SK-N-SH (cell line): ENCODE measurements around the gene SMOC1. TPM values are rescaled to one million over a fixed set of nuclear protein-coding genes. Genes with fewer than 3 reads are reported as not detected.

ENCODE experiments used
- CTCF ChIA-PET: fragments of 300-600, 350-600 bp; formaldehyde crosslinking; extraction: SDS; loops from one replicate; lab custom pipeline; 2021; lab: Yijun Ruan, JAX
- POLR2A ChIA-PET: fragments of 350-600 bp; sonication (Branson Sonifier 250); formaldehyde crosslinking; extraction: SDS; loops from one replicate; lab custom pipeline; 2020; ENCODE audit warnings: antibody characterized with exemption, inconsistent platforms; lab: Yijun Ruan, JAX
- DNase-seq: peaks from one replicate; pipeline ENCODE4 v3.0.0; 2012
- H2AFZ ChIP-seq: fragments of 200-600 bp; sonication (generic); 2 replicates; pipeline ENCODE4 v1.8.1; 2016; ENCODE audit warnings: antibody characterized with exemption, mild to moderate bottlenecking, low read depth
- H3F3A ChIP-seq: fragments of 200-600 bp; sonication (generic); replicated peaks from 2 replicates; pipeline ENCODE3; 2016; ENCODE audit warnings: antibody characterized with exemption, mild to moderate bottlenecking; ENCODE audit not compliant: insufficient read depth
- H3K27ac ChIP-seq, 2 experiments: fragments of 200-500 bp in 1 of 2; fragments of 200-600 bp in 1 of 2; sonication (Bioruptor generic) in 1 of 2; sonication (generic), shearing (Covaris generic) in 1 of 2; 2 replicates each; pipeline versions ENCODE4 v1.5.1 to v1.6.1; 2014 to 2016; ENCODE audit warnings: low read depth in 2 of 2, inconsistent platforms in 1 of 2, low read length in 1 of 2, mild to moderate bottlenecking in 1 of 2, mixed read lengths in 1 of 2
- H3K27me3 ChIP-seq: fragments of 200-600 bp; sonication (generic), shearing (Covaris generic); 2 replicates; pipeline ENCODE4 v1.6.1; 2016; ENCODE audit warnings: mixed run types; ENCODE audit not compliant: insufficient read depth
- H3K36me3 ChIP-seq, 2 experiments: fragments of 200-500 bp in 1 of 2; fragments of 200-600 bp in 1 of 2; sonication (Bioruptor generic) in 1 of 2; sonication (generic) in 1 of 2; replicated peaks in 1 of 2; 2 replicates each; pipeline versions ENCODE3 to v1.5.1; 2014 to 2016; ENCODE audit warnings: low read length in 1 of 2, mild to moderate bottlenecking in 1 of 2; ENCODE audit not compliant: insufficient read depth in 2 of 2, control insufficient read depth in 1 of 2
- H3K4me1 ChIP-seq, 2 experiments: fragments of 200-500 bp in 1 of 2; fragments of 200-600 bp in 1 of 2; sonication (Bioruptor generic) in 1 of 2; sonication (generic), shearing (Covaris generic) in 1 of 2; 2 replicates each; pipeline versions ENCODE4 v1.5.1 to v1.6.1; 2014 to 2016; ENCODE audit warnings: low read depth in 1 of 2, low read length in 1 of 2, mixed run types in 1 of 2; ENCODE audit not compliant: insufficient read depth in 2 of 2, control insufficient read depth in 1 of 2
- H3K4me2 ChIP-seq: fragments of 200-600 bp; sonication (generic), shearing (Covaris generic); 2 replicates; pipeline ENCODE4 v1.6.1; 2017; ENCODE audit warnings: mixed run types
- H3K4me3 ChIP-seq, 2 experiments: fragments of 200-500 bp in 1 of 2; fragments of 200-600 bp in 1 of 2; sonication (Bioruptor generic) in 1 of 2; sonication (generic), shearing (Covaris generic) in 1 of 2; 2 replicates each; pipeline versions ENCODE4 v1.5.1 to v1.8.1; 2014 to 2016; ENCODE audit warnings: low read depth in 2 of 2, inconsistent platforms in 1 of 2, low read length in 1 of 2, mild to moderate bottlenecking in 1 of 2, mixed read lengths in 1 of 2, moderate library complexity in 1 of 2
- H3K79me2 ChIP-seq: fragments of 200-600 bp; sonication (generic); 2 replicates; pipeline ENCODE4 v1.8.1; 2017; ENCODE audit warnings: mild to moderate bottlenecking; ENCODE audit not compliant: insufficient read depth
- H3K9ac ChIP-seq: fragments of 200-600 bp; sonication (generic); 2 replicates; pipeline ENCODE4 v1.6.1; 2017; ENCODE audit warnings: mixed run types
- H3K9me2 ChIP-seq: fragments of 200-600 bp; sonication (generic); 2 replicates; pipeline ENCODE4 v1.6.1; 2017; ENCODE audit warnings: mixed run types
- H3K9me3 ChIP-seq: fragments of 200-600 bp; sonication (generic); 2 replicates; pipeline ENCODE4 v1.6.1; 2017; ENCODE audit warnings: mixed run types, mild to moderate bottlenecking, moderate library complexity
- H4K20me1 ChIP-seq: fragments of 200-600 bp; sonication (generic); 2 replicates; pipeline ENCODE4 v1.6.1; 2017; ENCODE audit warnings: mild to moderate bottlenecking, mixed run types; ENCODE audit not compliant: insufficient read depth
- CHD2 ChIP-seq: fragments of 150-350 bp; IDR thresholded peaks from 2 replicates; pipeline ENCODE4 v1.6.1; 2018; ENCODE audit warnings: low read length; ENCODE audit not compliant: partially characterized antibody
- ELF1 ChIP-seq: IDR thresholded peaks from 2 replicates; pipeline ENCODE4 v1.4.0; 2012
- FOXJ3 ChIP-seq: sonication (generic); formaldehyde crosslinking; IDR thresholded peaks from 2 replicates; pipeline ENCODE4 v1.5.1; 2020; ENCODE audit warnings: mild to moderate bottlenecking, missing genetic modification reagents
- GABPA ChIP-seq: IDR thresholded peaks from 2 replicates; pipeline ENCODE4 v1.4.0; 2012; ENCODE audit warnings: low read depth, mild to moderate bottlenecking
- GATA2 ChIP-seq: sonication (generic); formaldehyde crosslinking; IDR thresholded peaks from 2 replicates; pipeline ENCODE4 v1.5.0; 2020; ENCODE audit warnings: mild to moderate bottlenecking, missing genetic modification reagents
- JUND ChIP-seq: IDR thresholded peaks from 2 replicates; pipeline ENCODE4 v1.4.0; 2012
- MXI1 ChIP-seq: IDR thresholded peaks from 2 replicates; pipeline ENCODE4 v1.6.1; 2012; ENCODE audit warnings: mild to moderate bottlenecking, low read depth, low read length, improper control_type of control experiment
- NFIC ChIP-seq: IDR thresholded peaks from 2 replicates; pipeline ENCODE4 v1.4.0; 2012; ENCODE audit warnings: borderline replicate concordance
- POLR2AphosphoS5 ChIP-seq: IDR thresholded peaks from 2 replicates; pipeline ENCODE4 v1.6.1; 2012; ENCODE audit warnings: low read depth, low read length
- RAD21 ChIP-seq: IDR thresholded peaks from 2 replicates; pipeline ENCODE4 v1.6.1; 2012; ENCODE audit warnings: mild to moderate bottlenecking, low read length
- RCOR1 ChIP-seq: fragments of 150-350 bp; IDR thresholded peaks from 2 replicates; pipeline ENCODE4 v1.6.1; 2017; ENCODE audit warnings: antibody characterized with exemption, low read length
- RFX5 ChIP-seq: IDR thresholded peaks from 2 replicates; pipeline ENCODE4 v1.6.1; 2012; ENCODE audit warnings: mild to moderate bottlenecking, improper control_type of control experiment, low read length
- TAF1 ChIP-seq: IDR thresholded peaks from 2 replicates; pipeline ENCODE4 v1.6.1; 2012; ENCODE audit warnings: low read depth, mild to moderate bottlenecking, low read length, moderate library complexity, borderline replicate concordance
- TCF12 ChIP-seq: IDR thresholded peaks from 2 replicates; pipeline ENCODE4 v1.4.0; 2012
- WGBS: methylation state at CpG from one replicate; pipeline ENCODE4 v1.1.6; 2017; ENCODE audit warnings: low lambda C conversion rate; 5-methylcytosine and 5-hydroxymethylcytosine counted together
- polyA plus RNA-seq, 3 experiments: library from polyadenylated mRNA; depleted of rRNA; stranded (reverse); fragments of >200 nt; gene quantifications; 2 replicates each; pipeline ENCODE4 v1.2.3, GENCODE V29; 2012
- TF ChIP-seq, protein P1 (sequence below): IDR thresholded peaks from 2 replicates; pipeline ENCODE4 v1.4.0; 2012; ENCODE audit warnings: low read depth, borderline replicate concordance
- TF ChIP-seq, protein P2 (sequence below): IDR thresholded peaks from 2 replicates; pipeline ENCODE4 v1.6.1; 2012; ENCODE audit warnings: mild to moderate bottlenecking, low read depth, low read length, moderate library complexity
- TF ChIP-seq, protein P3 (sequence below): fragments of 150-350 bp; IDR thresholded peaks from 2 replicates; pipeline ENCODE4 v1.6.1; 2017; ENCODE audit warnings: antibody characterized with exemption, low read length, low read depth, borderline replicate concordance

Gene SMOC1
- polyA plus RNA-seq, 1 of the 3 experiments (the other 2 are of a cell fraction), result not detected

DNA sequence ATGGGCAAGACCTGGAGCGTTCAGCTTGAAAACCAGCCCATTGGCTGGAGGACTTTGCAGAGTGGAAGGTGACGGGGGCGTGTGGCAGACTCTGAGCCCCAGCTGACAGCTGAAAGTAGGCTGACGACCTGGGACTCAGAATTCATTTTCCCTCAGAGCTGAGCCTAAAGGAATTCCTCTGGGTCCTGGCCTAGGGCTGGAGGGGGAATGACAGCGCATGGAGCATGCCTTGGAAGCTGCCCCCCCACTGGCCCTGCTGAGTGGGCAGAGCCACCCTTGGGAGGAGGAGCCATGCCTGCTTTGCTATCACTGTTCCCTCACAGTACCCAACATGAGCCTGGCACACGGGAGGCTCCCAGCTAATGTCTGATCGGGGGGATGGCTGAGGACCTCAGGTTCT, 25.4 kb upstream of the SMOC1 start:
- Histone ChIP-seq H3K9ac (no peak overlapping the region), H3K4me1 (no peaks in the 10 kb centered on the region; a peak in 1 of 4 replicates), H3K27ac (no peak overlapping the region), H3K4me3 (no peak overlapping the region), H3K79me2 (no peaks in the 10 kb centered on the region), H3K9me3 (no peaks in the 10 kb centered on the region), H3K4me2 (no peak overlapping the region), H4K20me1 (no peaks in the 10 kb centered on the region), H3F3A (no peaks in the 10 kb centered on the region), H2AFZ (no peak overlapping the region), H3K9me2 (no peaks in the 10 kb centered on the region), H3K27me3 (no peaks in the 10 kb centered on the region), H3K36me3 (no peaks in the 10 kb centered on the region)
- CTCF ChIA-PET, result no interaction called here
- no peak for TF ChIP-seq RFX5
- no peak for TF ChIP-seq POLR2AphosphoS5
- TF ChIP-seq, protein P1, sequence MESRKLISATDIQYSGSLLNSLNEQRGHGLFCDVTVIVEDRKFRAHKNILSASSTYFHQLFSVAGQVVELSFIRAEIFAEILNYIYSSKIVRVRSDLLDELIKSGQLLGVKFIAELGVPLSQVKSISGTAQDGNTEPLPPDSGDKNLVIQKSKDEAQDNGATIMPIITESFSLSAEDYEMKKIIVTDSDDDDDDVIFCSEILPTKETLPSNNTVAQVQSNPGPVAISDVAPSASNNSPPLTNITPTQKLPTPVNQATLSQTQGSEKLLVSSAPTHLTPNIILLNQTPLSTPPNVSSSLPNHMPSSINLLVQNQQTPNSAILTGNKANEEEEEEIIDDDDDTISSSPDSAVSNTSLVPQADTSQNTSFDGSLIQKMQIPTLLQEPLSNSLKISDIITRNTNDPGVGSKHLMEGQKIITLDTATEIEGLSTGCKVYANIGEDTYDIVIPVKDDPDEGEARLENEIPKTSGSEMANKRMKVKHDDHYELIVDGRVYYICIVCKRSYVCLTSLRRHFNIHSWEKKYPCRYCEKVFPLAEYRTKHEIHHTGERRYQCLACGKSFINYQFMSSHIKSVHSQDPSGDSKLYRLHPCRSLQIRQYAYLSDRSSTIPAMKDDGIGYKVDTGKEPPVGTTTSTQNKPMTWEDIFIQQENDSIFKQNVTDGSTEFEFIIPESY, result no peak
- no peak for TF ChIP-seq TCF12
- TF ChIP-seq TAF1, result no peak
- no peak for TF ChIP-seq GATA2 (CRISPR knock-in tag)
- no peak for TF ChIP-seq RCOR1
- TF ChIP-seq, protein P2, sequence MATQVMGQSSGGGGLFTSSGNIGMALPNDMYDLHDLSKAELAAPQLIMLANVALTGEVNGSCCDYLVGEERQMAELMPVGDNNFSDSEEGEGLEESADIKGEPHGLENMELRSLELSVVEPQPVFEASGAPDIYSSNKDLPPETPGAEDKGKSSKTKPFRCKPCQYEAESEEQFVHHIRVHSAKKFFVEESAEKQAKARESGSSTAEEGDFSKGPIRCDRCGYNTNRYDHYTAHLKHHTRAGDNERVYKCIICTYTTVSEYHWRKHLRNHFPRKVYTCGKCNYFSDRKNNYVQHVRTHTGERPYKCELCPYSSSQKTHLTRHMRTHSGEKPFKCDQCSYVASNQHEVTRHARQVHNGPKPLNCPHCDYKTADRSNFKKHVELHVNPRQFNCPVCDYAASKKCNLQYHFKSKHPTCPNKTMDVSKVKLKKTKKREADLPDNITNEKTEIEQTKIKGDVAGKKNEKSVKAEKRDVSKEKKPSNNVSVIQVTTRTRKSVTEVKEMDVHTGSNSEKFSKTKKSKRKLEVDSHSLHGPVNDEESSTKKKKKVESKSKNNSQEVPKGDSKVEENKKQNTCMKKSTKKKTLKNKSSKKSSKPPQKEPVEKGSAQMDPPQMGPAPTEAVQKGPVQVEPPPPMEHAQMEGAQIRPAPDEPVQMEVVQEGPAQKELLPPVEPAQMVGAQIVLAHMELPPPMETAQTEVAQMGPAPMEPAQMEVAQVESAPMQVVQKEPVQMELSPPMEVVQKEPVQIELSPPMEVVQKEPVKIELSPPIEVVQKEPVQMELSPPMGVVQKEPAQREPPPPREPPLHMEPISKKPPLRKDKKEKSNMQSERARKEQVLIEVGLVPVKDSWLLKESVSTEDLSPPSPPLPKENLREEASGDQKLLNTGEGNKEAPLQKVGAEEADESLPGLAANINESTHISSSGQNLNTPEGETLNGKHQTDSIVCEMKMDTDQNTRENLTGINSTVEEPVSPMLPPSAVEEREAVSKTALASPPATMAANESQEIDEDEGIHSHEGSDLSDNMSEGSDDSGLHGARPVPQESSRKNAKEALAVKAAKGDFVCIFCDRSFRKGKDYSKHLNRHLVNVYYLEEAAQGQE, result no peak
- TF ChIP-seq FOXJ3 (CRISPR knock-in tag), result no peak
- TF ChIP-seq, protein P3, sequence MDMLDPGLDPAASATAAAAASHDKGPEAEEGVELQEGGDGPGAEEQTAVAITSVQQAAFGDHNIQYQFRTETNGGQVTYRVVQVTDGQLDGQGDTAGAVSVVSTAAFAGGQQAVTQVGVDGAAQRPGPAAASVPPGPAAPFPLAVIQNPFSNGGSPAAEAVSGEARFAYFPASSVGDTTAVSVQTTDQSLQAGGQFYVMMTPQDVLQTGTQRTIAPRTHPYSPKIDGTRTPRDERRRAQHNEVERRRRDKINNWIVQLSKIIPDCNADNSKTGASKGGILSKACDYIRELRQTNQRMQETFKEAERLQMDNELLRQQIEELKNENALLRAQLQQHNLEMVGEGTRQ, result no peak
- no peak for TF ChIP-seq JUND
- TF ChIP-seq RAD21, result no peak
- no peak for TF ChIP-seq CHD2
- no peak for TF ChIP-seq ELF1
- no peak for TF ChIP-seq NFIC
- TF ChIP-seq GABPA, result no peak
- TF ChIP-seq MXI1, result no peak
- POLR2A ChIA-PET, result no interaction called here
- 37% methylated on average over 5 of the region's 7 CpGs for WGBS
- no peak for DNase-seq
